Keratinocyte (primary cell): ENCODE data around the gene TMCO1.

Experiments used
- CTCF ChIP-seq, 3 experiments: IDR thresholded peaks in 1 of 3; conservative IDR thresholded peaks in 1 of 3; optimal IDR thresholded peaks in 1 of 3; 2 replicates in 2 of 3; 3 replicates in 1 of 3; pipeline versions ENCODE3 to v1.5.1; 2011; ENCODE audit warnings: low read length in 3 of 3, mild to moderate bottlenecking in 3 of 3, moderate library complexity in 2 of 3, control low read depth in 1 of 3, inconsistent platforms in 1 of 3; ENCODE audit not compliant: insufficient read depth in 2 of 3; ENCODE audit errors: extremely low read depth in 1 of 3
- EZH2 ChIP-seq: IDR thresholded peaks from one replicate; pipeline ENCODE4 v1.6.1; 2012; ENCODE audit warnings: inconsistent platforms, mild to moderate bottlenecking, low read length, moderate library complexity

GRCh38 chr1:165696625-165697100, 72.0 kb downstream of the TMCO1 start:
- TF ChIP-seq CTCF (optimal IDR thresholded peaks at IDR 0.05 in 1 of 3, IDR thresholded peaks at IDR 0.05 in 1 of 3, conservative IDR thresholded peaks at IDR 0.05 in 1 of 3; ENCODE audit: extremely low read depth in 1 of 3, insufficient read depth in 2 of 3, low read length in 3 of 3) (no peak), EZH2 (no peak)
